ENCODE measurements around the gene YEATS2. TPM values are rescaled to one million over a fixed set of nuclear protein-coding genes. Genes with fewer than 3 reads are reported as not detected.

YEATS2 gene
- polyA plus RNA-seq, 1 of the 3 experiments (the other 2 are of a cell fraction), result 19.9 TPM

DNA sequence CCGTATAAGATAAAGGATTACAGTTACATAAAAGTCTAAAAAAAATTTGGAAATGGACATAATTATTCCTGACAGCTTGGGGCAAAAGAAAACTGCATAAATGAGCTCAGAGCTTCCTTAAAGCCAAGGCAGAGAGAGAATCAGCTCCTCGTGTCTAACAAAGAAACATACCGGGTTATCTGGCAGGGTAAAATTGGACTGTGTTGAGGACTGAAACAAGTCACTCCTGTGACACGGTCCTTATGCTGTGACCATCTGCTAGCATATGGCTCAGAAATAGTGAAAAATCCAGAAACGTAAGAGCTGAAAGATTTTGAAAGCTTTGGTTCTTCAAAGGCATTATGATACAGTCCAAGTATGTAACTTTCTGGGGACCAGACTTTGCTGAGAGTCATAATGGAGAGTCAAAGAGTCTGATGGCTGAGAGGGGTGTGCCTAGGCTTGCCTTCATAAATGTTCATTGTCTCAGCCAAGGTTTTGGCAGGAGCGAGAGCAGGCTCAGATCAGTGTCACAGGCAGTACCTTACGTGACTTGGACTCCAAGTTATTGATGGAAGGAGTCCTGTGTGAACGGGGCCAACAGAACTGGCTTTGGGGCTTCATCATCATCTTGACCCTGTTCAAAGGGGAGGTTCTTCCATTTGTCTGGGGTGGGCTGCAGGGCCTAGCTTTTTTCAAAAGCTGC lies 115.3 kb downstream of the YEATS2 start:
- no peak overlapping the region for H3K9ac ChIP-seq
- no peak overlapping the region for H3K4me3 ChIP-seq (ENCODE audit: low read depth in 2 of 2, low read length in 1 of 2)
- H3F3A ChIP-seq (replicated peaks; ENCODE audit: insufficient read depth), result no peaks in the 10 kb centered on the region
- no peaks in the 10 kb centered on the region for H3K9me3 ChIP-seq
- no peaks in the 10 kb centered on the region for H4K20me1 ChIP-seq (ENCODE audit: insufficient read depth)
- no peaks in the 10 kb centered on the region for H3K27me3 ChIP-seq (ENCODE audit: insufficient read depth)
- peak overlapping the region in 1 of 2 experiments; percentile 51; a peak in 2 of 4 replicates for H3K27ac ChIP-seq (ENCODE audit: low read depth in 2 of 2, low read length in 1 of 2)
- no peak overlapping the region for H2AFZ ChIP-seq (ENCODE audit: low read depth)
- H3K36me3 ChIP-seq (replicated peaks in 1 of 2; ENCODE audit: control insufficient read depth in 1 of 2, insufficient read depth in 2 of 2, low read length in 1 of 2), result peaks cover 18 to 51% of the 10 kb centered on the region in 2 experiments
- DNase-seq, result no peak
- no peaks in the 10 kb centered on the region for H3K4me1 ChIP-seq (ENCODE audit: control insufficient read depth in 1 of 2, insufficient read depth in 2 of 2, low read depth in 1 of 2, low read length in 1 of 2)
- ChIA-PET CTCF (interaction anchor here (0.8 to 0.9 kb wide), 3 partner anchors 19 to 311 kb away, joined by 3 to 6 read pairs (median 4); partner anchors contain the start of gene PARL), POLR2A (no interaction called here)
- H3K79me2 ChIP-seq (ENCODE audit: insufficient read depth), result no peaks in the 10 kb centered on the region
- 94% methylated on average over 8 of the region's 8 CpGs for WGBS (ENCODE audit: low lambda C conversion rate)
- H3K9me2 ChIP-seq, result no peaks in the 10 kb centered on the region
- TF ChIP-seq MXI1 (IDR thresholded peaks at IDR 0.05; ENCODE audit: low read depth, low read length), result no peak
- no peak for TF ChIP-seq FOSL2 (IDR thresholded peaks at IDR 0.05; ENCODE audit: borderline replicate concordance, low read depth)
- TF ChIP-seq GATA2 (CRISPR knock-in tag; IDR thresholded peaks at IDR 0.05), result no peak
- TF ChIP-seq, protein P1, sequence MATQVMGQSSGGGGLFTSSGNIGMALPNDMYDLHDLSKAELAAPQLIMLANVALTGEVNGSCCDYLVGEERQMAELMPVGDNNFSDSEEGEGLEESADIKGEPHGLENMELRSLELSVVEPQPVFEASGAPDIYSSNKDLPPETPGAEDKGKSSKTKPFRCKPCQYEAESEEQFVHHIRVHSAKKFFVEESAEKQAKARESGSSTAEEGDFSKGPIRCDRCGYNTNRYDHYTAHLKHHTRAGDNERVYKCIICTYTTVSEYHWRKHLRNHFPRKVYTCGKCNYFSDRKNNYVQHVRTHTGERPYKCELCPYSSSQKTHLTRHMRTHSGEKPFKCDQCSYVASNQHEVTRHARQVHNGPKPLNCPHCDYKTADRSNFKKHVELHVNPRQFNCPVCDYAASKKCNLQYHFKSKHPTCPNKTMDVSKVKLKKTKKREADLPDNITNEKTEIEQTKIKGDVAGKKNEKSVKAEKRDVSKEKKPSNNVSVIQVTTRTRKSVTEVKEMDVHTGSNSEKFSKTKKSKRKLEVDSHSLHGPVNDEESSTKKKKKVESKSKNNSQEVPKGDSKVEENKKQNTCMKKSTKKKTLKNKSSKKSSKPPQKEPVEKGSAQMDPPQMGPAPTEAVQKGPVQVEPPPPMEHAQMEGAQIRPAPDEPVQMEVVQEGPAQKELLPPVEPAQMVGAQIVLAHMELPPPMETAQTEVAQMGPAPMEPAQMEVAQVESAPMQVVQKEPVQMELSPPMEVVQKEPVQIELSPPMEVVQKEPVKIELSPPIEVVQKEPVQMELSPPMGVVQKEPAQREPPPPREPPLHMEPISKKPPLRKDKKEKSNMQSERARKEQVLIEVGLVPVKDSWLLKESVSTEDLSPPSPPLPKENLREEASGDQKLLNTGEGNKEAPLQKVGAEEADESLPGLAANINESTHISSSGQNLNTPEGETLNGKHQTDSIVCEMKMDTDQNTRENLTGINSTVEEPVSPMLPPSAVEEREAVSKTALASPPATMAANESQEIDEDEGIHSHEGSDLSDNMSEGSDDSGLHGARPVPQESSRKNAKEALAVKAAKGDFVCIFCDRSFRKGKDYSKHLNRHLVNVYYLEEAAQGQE (IDR thresholded peaks at IDR 0.05; ENCODE audit: low read depth, low read length), result no peak
- TF ChIP-seq, protein P2, sequence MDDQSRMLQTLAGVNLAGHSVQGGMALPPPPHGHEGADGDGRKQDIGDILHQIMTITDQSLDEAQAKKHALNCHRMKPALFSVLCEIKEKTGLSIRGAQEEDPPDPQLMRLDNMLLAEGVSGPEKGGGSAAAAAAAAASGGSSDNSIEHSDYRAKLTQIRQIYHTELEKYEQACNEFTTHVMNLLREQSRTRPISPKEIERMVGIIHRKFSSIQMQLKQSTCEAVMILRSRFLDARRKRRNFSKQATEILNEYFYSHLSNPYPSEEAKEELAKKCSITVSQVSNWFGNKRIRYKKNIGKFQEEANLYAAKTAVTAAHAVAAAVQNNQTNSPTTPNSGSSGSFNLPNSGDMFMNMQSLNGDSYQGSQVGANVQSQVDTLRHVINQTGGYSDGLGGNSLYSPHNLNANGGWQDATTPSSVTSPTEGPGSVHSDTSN (IDR thresholded peaks at IDR 0.05), result no peak
- no peak overlapping the region for H3K4me2 ChIP-seq

DNA sequence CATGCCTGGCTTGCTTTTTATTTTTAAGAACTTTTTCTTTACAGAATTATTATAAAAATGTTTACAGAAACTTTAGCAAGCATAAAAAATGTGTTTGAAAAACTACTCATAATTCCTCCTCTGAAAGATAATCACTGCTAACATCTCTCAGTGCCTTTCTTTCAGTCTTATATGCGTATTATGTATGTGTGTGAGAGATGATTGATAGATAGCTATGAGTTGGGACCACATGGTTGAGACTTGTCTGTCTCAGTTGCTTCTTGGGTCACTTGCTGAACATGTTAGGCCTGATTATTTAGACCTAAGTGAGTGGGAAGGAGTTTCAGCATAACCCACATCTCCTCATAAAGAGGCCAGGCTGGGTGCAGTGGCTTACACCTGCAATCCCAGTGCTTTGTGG lies 116.6 kb downstream of the YEATS2 start:
- Histone ChIP-seq H3K79me2 (ENCODE audit: insufficient read depth) (no peaks in the 10 kb centered on the region), H2AFZ (ENCODE audit: low read depth) (no peak overlapping the region), H3K36me3 (replicated peaks in 1 of 2; ENCODE audit: control insufficient read depth in 1 of 2, insufficient read depth in 2 of 2, low read length in 1 of 2) (peaks cover 11 to 42% of the 10 kb centered on the region in 2 experiments), H3K4me1 (ENCODE audit: control insufficient read depth in 1 of 2, insufficient read depth in 2 of 2, low read depth in 1 of 2, low read length in 1 of 2) (no peaks in the 10 kb centered on the region), H3K9ac (no peak overlapping the region), H3K4me3 (ENCODE audit: low read depth in 2 of 2, low read length in 1 of 2) (no peak overlapping the region), H3K27ac (ENCODE audit: low read depth in 2 of 2, low read length in 1 of 2) (no peak overlapping the region), H3K27me3 (ENCODE audit: insufficient read depth) (no peaks in the 10 kb centered on the region), H3K9me3 (no peaks in the 10 kb centered on the region), H3K9me2 (no peaks in the 10 kb centered on the region), H3F3A (replicated peaks; ENCODE audit: insufficient read depth) (no peaks in the 10 kb centered on the region), H4K20me1 (ENCODE audit: insufficient read depth) (no peaks in the 10 kb centered on the region), H3K4me2 (no peak overlapping the region)
- WGBS (ENCODE audit: low lambda C conversion rate), result 100% methylated on average over 1 of the region's 1 CpG
- CTCF ChIA-PET, result no interaction called here
- DNase-seq, result no peak
- TF ChIP-seq CHD2 (IDR thresholded peaks at IDR 0.05; ENCODE audit: low read length, partially characterized antibody), result no peak
- TF ChIP-seq ELF1 (IDR thresholded peaks at IDR 0.05), result no peak
- no peak for TF ChIP-seq GABPA (IDR thresholded peaks at IDR 0.05; ENCODE audit: low read depth)
- no peak for TF ChIP-seq TCF12 (IDR thresholded peaks at IDR 0.05)
- TF ChIP-seq, protein P1 (IDR thresholded peaks at IDR 0.05; ENCODE audit: low read depth, low read length), result no peak
- no peak for TF ChIP-seq RXRA (IDR thresholded peaks at IDR 0.05; ENCODE audit: borderline replicate concordance, low read depth)
- no peak for TF ChIP-seq GATA2 (CRISPR knock-in tag; IDR thresholded peaks at IDR 0.05)
- TF ChIP-seq FOXM1 (IDR thresholded peaks at IDR 0.05; ENCODE audit: low read depth), result no peak
- no peak for TF ChIP-seq FOXJ3 (CRISPR knock-in tag; IDR thresholded peaks at IDR 0.05)
- TF ChIP-seq RFX5 (IDR thresholded peaks at IDR 0.05; ENCODE audit: low read length), result no peak
- POLR2A ChIA-PET, result no interaction called here

Measured in SK-N-SH (cell line).